Neural progenitor cell (in vitro differentiated cells): ENCODE results near the gene KXD1.

Source experiments
- CTCF ChIP-seq: fragments of 200-600 bp; sonication (generic); IDR thresholded peaks from 2 replicates; pipeline ENCODE4 v1.5.1; 2017; ENCODE audit warnings: antibody characterized with exemption, mild to moderate bottlenecking
- EZH2 ChIP-seq: fragments of 200-600 bp; sonication (generic); IDR thresholded peaks from 2 replicates; pipeline ENCODE4 v1.6.1; 2017; ENCODE audit warnings: antibody characterized with exemption, mild to moderate bottlenecking, moderate library complexity

DNA sequence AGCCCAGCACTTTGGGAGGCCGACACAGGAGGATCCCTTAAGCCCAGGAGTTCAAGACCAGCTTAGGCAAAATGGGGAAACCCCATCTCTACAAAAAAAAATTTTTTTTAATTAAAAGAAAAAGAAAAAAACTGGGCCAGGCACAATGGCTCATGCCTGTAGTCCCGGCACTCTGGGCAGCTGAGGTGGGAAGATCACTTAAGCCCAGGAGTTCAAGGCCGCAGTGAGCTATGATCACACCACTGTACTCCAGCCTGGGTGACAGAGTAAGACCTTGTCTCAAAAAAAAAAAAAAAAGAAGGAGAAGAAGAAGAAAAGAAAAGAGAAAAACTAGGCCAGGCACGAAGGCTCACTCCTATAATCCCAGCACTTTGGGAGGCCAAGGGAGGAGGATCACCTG lies 40.1 kb upstream of the KXD1 start:
- TF ChIP-seq CTCF (no peak), EZH2 (no peak)
